Astrocyte (in vitro differentiated cells and primary cell): ENCODE results near the gene IFT52. TPM values are rescaled to one million over a fixed set of nuclear protein-coding genes. Genes with fewer than 3 reads are reported as not detected.

Experiments
- DNase-seq: peaks from one replicate; pipeline ENCODE4 v3.0.0-alpha.2; 2010; ENCODE audit warnings: low read depth
- FAIRE-seq: peaks from 2 replicates; lab custom pipeline; 2011; peaks lifted over from hg19 to GRCh38; lab: Jason Lieb, UNC
- H2AFZ ChIP-seq: 2 replicates; pipeline ENCODE4 v1.6.0; 2012; ENCODE audit warnings: low read depth, low read length, inconsistent platforms
- H3K27ac ChIP-seq: 2 replicates; pipeline ENCODE4 v1.5.1; 2011; ENCODE audit warnings: low read depth, low read length, inconsistent platforms
- H3K27me3 ChIP-seq: 2 replicates; pipeline ENCODE4 v1.6.0; 2011; ENCODE audit warnings: low read length, inconsistent platforms; ENCODE audit not compliant: insufficient read depth
- H3K36me3 ChIP-seq: 2 replicates; pipeline ENCODE4 v1.5.1; 2011; ENCODE audit warnings: low read length, inconsistent platforms; ENCODE audit not compliant: insufficient read depth
- H3K4me1 ChIP-seq: 2 replicates; pipeline ENCODE4 v1.5.1; 2011; ENCODE audit warnings: low read length, inconsistent platforms; ENCODE audit not compliant: insufficient read depth
- H3K4me2 ChIP-seq: 2 replicates; pipeline ENCODE4 v1.6.0; 2012; ENCODE audit warnings: low read length, inconsistent platforms
- H3K4me3 ChIP-seq: 2 replicates; pipeline ENCODE4 v1.5.1; 2011; ENCODE audit warnings: low read depth, mild to moderate bottlenecking, low read length, inconsistent platforms; ENCODE audit not compliant: insufficient read depth
- H3K79me2 ChIP-seq: 2 replicates; pipeline ENCODE4 v1.6.0; 2012; ENCODE audit warnings: mild to moderate bottlenecking, low read length, inconsistent platforms; ENCODE audit not compliant: insufficient read depth
- H3K9ac ChIP-seq: 2 replicates; pipeline ENCODE4 v1.6.0; 2012; ENCODE audit warnings: mild to moderate bottlenecking, low read length, inconsistent platforms
- H3K9me3 ChIP-seq: 2 replicates; pipeline ENCODE4 v1.5.1; 2012; ENCODE audit warnings: low read depth, mild to moderate bottlenecking, low read length, inconsistent platforms; ENCODE audit not compliant: insufficient read depth
- H4K20me1 ChIP-seq: 2 replicates; pipeline ENCODE4 v1.6.0; 2012; ENCODE audit warnings: low read length, inconsistent platforms; ENCODE audit not compliant: insufficient read depth
- H3K27ac Mint-ChIP-seq: one replicate; pipeline ENCODE4 v1.8.0; 2021; ENCODE audit warnings: mild to moderate bottlenecking, mixed read lengths; ENCODE audit not compliant: unreplicated experiment
- H3K27me3 Mint-ChIP-seq: one replicate; pipeline ENCODE4 v1.8.0; 2021; ENCODE audit warnings: low read depth, mixed read lengths; ENCODE audit not compliant: unreplicated experiment
- H3K36me3 Mint-ChIP-seq: one replicate; pipeline ENCODE4 v1.8.0; 2021; ENCODE audit warnings: low read depth, mixed read lengths; ENCODE audit not compliant: unreplicated experiment
- H3K4me1 Mint-ChIP-seq: one replicate; pipeline ENCODE4 v1.8.0; 2021; ENCODE audit warnings: low read depth, mixed read lengths; ENCODE audit not compliant: unreplicated experiment
- H3K4me3 Mint-ChIP-seq: one replicate; pipeline ENCODE4 v1.8.0; 2021; ENCODE audit warnings: mild to moderate bottlenecking, moderate library complexity, mixed read lengths; ENCODE audit not compliant: unreplicated experiment
- H3K9me3 Mint-ChIP-seq: one replicate; pipeline ENCODE4 v1.8.0; 2021; ENCODE audit warnings: mild to moderate bottlenecking, mixed read lengths; ENCODE audit not compliant: unreplicated experiment
- CTCF ChIP-seq: IDR thresholded peaks from 2 replicates; pipeline ENCODE4 v1.5.1; 2011; ENCODE audit warnings: low read depth, mild to moderate bottlenecking, inconsistent platforms, low read length, moderate library complexity; ENCODE audit not compliant: insufficient read depth
- EZH2 ChIP-seq: IDR thresholded peaks from 2 replicates; pipeline ENCODE4 v1.6.1; 2012; ENCODE audit warnings: mild to moderate bottlenecking, low read length, inconsistent platforms; ENCODE audit not compliant: insufficient read depth
- total RNA-seq: library from RNA; stranded (reverse); gene quantifications from 2 replicates; pipeline ENCODE4 v1.2.1, GENCODE V29; 2021

IFT52 gene
- total RNA-seq, 1 donor from 2014 or later, result 27.0 TPM

GRCh38 chr20:43568706-43569105 lies 22.0 kb upstream of the IFT52 start:
- Histone ChIP-seq H3K4me1 (no peaks in the 10 kb centered on the region), H3K36me3 (no peaks in the 10 kb centered on the region), H3K79me2 (no peaks in the 10 kb centered on the region), H3K27me3 (no peaks in the 10 kb centered on the region), H3K27ac (no peak overlapping the region), H2AFZ (no peak overlapping the region), H3K9ac (no peak overlapping the region), H3K4me3 (no peak overlapping the region), H3K4me2 (no peak overlapping the region), H4K20me1 (no peaks in the 10 kb centered on the region), H3K9me3 (no peaks in the 10 kb centered on the region)
- Mint-ChIP-seq H3K4me1 (no peaks in the 10 kb centered on the region), H3K27me3 (peaks cover 19% of the 10 kb centered on the region), H3K9me3 (no peaks in the 10 kb centered on the region), H3K27ac (no peak overlapping the region), H3K4me3 (no peak overlapping the region), H3K36me3 (peaks cover 5% of the 10 kb centered on the region)
- FAIRE-seq (no peak), DNase-seq (no peak)
- TF ChIP-seq EZH2 (no peak), CTCF (no peak)

- H3K36me3 ChIP-seq, result no peaks in the 10 kb centered on the region
- no peak overlapping the region for H3K4me3 ChIP-seq
- no peak overlapping the region for H3K9ac ChIP-seq
- Mint-ChIP-seq H3K27me3 (peaks cover 19% of the 10 kb centered on the region), H3K4me1 (no peaks in the 10 kb centered on the region), H3K27ac (no peak overlapping the region), H3K4me3 (no peak overlapping the region), H3K9me3 (no peaks in the 10 kb centered on the region), H3K36me3 (peaks cover 5% of the 10 kb centered on the region)
- no peaks in the 10 kb centered on the region for H3K79me2 ChIP-seq
- FAIRE-seq (no peak), DNase-seq (no peak)
- no peak overlapping the region for H3K27ac ChIP-seq
- TF ChIP-seq EZH2 (no peak), CTCF (no peak)
- no peaks in the 10 kb centered on the region for H4K20me1 ChIP-seq
- no peaks in the 10 kb centered on the region for H3K9me3 ChIP-seq
- no peak overlapping the region for H3K4me2 ChIP-seq
- no peaks in the 10 kb centered on the region for H3K27me3 ChIP-seq
- H2AFZ ChIP-seq, result no peak overlapping the region
- H3K4me1 ChIP-seq, result no peaks in the 10 kb centered on the region
These were observed 21.5 kb upstream of the IFT52 start for GRCh38 chr20:43569282-43569681.

GRCh38 chr20:43570496-43570895 lies 20.2 kb upstream of the IFT52 start:
- H3K27ac Mint-ChIP-seq, result no peak overlapping the region
- H3K9me3 Mint-ChIP-seq, result no peaks in the 10 kb centered on the region

More at GRCh38 chr20:43570496-43570895, 20.2 kb upstream of the IFT52 start:
- TF ChIP-seq EZH2 (no peak), CTCF (no peak)
- Histone ChIP-seq H3K9ac (no peak overlapping the region), H3K79me2 (no peaks in the 10 kb centered on the region), H3K27ac (no peak overlapping the region), H3K27me3 (no peaks in the 10 kb centered on the region), H3K9me3 (no peaks in the 10 kb centered on the region), H3K36me3 (no peaks in the 10 kb centered on the region), H2AFZ (no peak overlapping the region), H3K4me1 (no peaks in the 10 kb centered on the region), H3K4me3 (no peak overlapping the region), H4K20me1 (no peaks in the 10 kb centered on the region), H3K4me2 (no peak overlapping the region)
- FAIRE-seq (no peak), DNase-seq (no peak)
- no peak overlapping the region for H3K4me3 Mint-ChIP-seq
- peaks cover 5% of the 10 kb centered on the region for H3K36me3 Mint-ChIP-seq
- peaks cover 16% of the 10 kb centered on the region for H3K27me3 Mint-ChIP-seq
- no peaks in the 10 kb centered on the region for H3K4me1 Mint-ChIP-seq
